Activated CD4-positive, CD25-positive, alpha-beta regulatory T cell (primary cell): ENCODE results near the gene PNMT.
A peak's percentile ranks its signal among the peaks of the same experiment; 100 is the strongest.

Experiments
- DNase-seq, 4 experiments: peaks; one replicate each; lab custom pipeline; 2025; lab: John Stamatoyannopoulos, UW

Gene PNMT

DNA sequence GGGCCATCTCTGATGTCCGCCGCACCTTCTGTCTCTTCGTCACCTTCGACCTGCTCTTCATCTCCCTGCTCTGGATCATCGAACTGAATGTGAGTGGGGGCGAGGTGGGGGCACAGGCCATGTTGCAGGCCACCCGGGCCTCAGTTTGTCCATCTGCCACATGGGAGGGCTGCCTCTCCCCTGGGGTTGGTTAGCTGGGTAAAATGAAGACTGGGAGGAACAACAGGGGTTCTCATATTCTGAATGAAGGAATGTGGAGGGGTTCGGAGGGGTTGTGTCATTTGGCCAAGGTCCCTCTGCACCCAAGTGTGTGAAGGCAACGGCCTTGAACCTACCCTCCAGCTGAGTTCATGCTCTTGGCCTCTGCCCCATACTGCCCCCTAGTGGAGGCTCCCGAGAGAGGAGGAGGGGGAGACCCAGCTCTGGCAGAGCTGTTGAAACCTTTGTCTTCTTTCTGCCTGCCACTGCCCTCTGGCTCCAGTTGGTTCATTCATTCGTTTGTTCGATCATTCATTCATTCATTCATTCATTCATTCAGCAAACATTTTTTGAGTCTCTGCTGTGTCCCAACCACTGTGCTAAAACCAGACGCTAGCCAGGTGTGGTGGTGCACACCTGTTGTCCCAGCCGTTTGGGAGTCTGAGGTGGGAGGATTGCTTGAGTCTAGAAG lies 14.5 kb upstream of the PNMT start:
- peak; percentile 57 to 76 (median 68) for DNase-seq

DNA sequence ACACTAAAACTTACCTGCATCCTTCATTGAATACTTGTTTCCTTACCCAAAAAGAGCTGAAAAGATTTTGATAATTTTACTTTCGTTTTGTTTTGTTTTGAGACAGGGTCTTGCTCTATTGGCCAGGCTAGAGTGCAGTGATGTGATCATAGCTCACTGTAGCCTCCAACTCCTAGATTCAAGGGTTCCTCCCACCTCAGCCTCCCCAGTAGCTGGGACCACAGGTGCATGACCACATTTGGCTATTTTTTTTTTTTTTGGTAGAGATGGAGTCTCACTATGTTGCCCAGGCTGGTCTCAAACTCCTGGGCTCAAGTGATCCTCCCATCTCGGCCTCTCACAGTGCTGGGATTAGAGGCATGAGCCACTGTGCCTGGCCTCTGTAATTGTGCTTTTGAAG lies 13.1 kb upstream of the PNMT start:
- DNase-seq, result no peak

GRCh38 chr17:39658346-39658745 lies 9.9 kb upstream of the PNMT start:
- DNase-seq, result no peak

DNA sequence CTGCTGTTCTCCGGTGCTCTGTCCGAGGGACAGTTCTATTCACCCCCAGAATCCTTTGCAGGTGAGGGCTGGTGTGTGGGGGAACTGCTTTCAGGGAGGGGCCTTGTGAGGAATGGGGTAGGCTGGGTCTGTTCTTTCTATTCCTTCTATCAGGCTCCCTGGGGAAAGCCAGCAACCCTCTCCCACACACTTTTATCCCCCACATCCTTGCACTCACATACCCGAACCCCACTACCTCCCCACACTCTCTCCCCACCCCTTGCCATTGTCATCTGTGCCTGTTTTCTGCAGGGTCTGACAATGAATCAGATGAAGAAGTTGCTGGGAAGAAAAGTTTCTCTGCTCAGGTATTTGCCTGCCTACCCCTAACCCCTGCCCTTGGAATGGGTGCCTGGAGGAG lies 9.5 kb upstream of the PNMT start:
- no peak for DNase-seq

- DNase-seq, result no peak
These were observed 8.8 kb upstream of the PNMT start for GRCh38 chr17:39659279-39660010.

- DNase-seq, result no peak
These were observed 8.3 kb upstream of the PNMT start for GRCh38 chr17:39660011-39660360.

DNA sequence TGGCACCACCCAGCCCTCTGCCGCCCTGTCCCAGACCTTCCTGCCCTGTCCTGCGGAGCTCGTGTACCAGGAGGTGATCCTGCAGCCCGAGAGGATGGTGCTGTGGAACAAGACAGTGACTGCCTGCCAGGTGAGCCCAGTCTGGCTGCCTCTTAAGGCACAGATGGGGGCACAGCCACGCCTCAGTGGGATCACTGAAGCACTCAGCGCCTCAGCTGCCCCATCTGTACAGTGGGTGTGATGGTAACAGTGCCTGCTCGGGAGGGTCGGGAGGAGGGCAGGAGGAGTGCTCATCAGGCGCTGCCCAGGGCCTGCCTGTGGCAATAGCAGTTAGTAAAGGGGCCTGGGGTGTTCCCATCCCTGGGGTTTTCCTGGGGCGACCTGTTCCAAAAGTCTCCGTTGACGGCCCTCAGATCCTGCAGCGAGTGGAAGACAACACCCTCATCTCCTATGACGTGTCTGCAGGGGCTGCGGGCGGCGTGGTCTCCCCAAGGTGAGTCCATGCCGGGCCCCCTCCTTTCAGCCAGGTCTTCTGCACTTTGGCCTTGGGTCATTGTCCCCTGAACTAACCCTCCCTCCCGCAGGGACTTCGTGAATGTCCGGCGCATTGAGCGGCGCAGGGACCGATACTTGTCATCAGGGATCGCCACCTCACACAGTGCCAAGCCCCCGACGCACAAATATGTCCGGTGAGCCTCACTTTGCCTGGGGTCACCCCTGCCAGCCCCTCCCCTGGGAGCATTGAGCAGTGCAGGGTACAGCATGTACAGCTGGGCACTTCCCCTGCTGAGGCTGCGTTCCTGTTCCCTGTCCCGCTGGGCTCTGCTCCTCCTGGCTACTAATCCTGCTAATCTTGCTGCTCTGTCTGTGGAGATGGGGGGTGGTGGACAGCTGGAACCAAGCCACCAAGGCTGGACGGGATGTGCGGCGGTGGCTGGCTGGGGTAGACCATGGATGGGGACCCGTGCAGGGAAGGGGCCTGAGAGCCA lies 7.6 kb upstream of the PNMT start:
- no peak for DNase-seq

DNA sequence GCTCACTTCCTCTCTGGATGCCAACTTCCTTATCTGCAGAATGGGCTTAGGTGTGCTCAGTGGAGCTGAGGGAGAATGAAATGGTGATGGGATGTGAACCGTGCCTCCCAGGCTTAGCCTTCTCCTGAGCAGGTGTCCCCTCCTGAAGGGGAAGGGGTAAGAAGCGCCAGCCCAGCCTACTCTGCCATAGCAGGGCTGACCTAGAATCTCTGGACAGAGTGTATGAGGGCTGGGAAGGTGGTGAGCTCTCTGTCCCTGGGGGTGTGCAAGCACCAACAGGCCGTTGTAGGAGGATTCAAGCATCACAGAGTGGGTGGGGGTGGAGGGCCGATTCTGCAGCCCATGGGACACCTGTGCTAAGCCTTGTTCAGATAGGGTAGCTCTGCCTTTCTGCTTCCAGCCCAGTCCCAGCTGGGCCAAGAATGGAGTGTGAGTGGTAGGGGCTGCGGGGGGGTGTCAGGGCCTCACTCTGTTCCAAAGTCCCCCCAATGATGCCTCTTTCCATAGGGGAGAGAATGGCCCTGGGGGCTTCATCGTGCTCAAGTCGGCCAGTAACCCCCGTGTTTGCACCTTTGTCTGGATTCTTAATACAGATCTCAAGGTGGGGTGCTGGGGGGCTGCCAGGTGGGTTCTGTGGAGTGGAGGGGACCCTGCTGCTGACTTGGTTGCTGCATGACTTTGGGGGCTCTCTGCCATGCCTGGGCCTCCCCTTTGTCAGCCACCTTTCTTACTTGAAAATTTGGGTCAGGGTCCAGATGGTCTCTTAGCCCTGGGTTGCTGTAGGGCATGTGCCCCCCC lies 6.3 kb upstream of the PNMT start:
- no peak for DNase-seq

- DNase-seq, result no peak
These were observed 5.5 kb upstream of the PNMT start for GRCh38 chr17:39662551-39663339.

DNA sequence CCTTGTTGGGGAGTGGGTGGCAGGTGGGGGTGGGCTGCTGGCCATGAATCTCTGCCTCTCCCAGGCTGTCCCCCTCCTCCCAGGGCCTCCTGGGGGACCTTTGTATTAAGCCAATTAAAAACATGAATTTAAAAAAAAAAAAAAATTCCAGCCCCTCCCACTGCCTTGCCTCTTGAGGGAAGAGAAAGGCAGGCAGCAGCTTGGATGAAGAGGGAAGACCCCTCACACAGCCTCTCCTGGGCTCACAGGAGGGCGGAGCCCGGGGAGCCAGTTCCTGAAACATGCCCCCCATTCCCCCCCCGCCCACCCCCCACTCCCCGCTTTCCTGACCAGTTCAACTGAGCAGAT lies 4.9 kb upstream of the PNMT start:
- no peak for DNase-seq

DNA sequence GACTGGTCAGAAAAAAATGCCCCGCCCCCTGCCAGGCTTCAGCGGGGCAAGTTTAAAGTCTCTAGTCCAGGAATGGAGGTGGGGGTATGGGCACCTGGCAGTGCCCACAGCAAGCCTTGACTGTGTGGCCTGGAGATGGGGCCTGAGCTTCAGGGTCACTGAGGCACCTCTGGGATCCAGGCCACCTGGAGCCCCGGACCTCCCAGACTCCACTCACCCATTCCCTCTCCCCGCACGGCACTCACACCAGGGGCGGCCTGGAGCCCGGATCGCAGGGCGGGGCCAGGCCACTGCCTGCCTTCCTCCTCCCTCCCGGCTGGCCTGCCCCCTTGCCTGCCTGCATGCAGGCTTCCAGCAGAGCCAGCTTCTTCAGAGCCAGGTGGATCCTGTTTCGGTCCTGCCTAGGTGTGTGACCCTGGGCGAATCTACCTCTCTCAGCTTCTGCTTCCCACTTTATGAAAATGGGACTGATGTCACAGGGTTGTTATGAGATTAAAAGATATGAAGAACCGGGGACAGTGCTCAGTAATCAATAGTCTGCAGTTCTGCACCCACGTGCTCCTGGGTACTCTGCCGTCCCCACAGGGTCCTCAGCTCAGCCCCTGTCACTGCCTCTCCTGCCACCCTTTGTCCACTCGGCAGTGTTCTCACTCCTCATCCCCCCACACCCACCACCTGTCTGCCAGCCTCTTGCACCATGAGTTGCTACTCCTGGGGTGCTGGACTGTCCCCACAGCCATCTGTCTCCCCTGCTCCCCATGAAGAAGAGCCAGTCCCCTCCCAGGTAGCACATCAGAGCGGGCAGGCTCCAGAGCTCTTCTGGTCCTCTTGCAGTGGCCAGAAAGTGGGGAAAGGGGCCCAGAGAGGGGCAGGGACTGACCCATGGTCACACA lies 4.3 kb upstream of the PNMT start:
- DNase-seq, result no peak

DNA sequence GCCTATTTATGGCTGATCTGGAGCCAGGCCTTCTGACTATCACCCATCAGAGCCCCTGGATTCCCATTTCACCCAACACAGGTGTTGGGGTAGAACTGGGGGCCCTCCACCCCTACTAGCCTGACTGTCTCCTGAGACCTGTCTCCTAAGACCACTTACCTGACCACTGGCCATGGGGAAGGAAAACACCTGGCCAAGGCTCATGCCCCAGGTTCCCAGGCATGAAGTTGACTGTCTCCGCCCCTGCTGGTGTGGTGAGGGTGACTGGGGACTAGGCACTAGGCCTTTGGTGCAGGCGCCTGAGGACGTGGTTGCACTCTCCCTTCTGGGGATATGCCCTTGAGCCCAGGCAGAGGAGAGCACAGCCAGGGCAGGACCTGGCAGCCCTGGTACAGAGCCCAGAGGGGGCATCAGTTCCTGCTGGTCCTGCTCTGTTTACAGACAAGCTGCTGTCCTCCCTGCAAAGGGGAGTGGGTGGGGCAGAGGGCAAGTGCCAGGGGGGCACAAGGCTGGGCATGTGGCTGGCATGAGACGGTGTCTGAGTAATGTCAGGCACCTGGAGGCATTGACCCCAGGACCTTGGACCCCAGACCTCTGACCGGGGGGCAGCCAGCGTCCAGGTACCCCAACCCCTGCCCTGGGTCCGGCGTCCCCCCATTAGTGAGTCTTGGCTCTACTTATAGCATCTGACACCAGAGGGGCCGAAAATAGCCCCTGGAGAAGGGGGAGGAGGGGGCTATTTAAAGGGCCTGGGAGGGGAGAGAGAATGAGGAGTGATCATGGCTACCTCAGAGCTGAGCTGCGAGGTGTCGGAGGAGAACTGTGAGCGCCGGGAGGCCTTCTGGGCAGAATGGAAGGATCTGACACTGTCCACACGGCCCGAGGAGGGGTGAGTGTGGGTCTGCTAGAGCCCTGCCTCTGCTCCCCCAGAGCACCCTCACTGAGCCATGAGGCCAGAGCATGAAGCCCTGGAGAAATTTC lies 3.4 kb upstream of the PNMT start, which contains the start of gene TCAP:
TCAP (plus strand) TSS at position 769 of the 981 bp plus-strand sequence; CDS start at position 780, 11 bp downstream.
- DNase-seq, result no peak

DNA sequence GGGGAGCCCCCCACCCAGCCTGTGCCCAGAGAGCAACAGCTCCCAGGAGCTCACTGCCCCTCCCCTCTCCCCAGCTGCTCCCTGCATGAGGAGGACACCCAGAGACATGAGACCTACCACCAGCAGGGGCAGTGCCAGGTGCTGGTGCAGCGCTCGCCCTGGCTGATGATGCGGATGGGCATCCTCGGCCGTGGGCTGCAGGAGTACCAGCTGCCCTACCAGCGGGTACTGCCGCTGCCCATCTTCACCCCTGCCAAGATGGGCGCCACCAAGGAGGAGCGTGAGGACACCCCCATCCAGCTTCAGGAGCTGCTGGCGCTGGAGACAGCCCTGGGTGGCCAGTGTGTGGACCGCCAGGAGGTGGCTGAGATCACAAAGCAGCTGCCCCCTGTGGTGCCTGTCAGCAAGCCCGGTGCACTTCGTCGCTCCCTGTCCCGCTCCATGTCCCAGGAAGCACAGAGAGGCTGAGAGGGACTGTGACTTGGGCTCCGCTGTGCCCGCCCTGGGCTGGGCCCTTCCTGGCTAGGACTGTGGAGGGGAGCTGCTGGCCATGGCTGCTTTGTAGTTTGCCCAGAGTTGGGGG lies 2.5 kb upstream of the PNMT start:
- no peak for DNase-seq

DNA sequence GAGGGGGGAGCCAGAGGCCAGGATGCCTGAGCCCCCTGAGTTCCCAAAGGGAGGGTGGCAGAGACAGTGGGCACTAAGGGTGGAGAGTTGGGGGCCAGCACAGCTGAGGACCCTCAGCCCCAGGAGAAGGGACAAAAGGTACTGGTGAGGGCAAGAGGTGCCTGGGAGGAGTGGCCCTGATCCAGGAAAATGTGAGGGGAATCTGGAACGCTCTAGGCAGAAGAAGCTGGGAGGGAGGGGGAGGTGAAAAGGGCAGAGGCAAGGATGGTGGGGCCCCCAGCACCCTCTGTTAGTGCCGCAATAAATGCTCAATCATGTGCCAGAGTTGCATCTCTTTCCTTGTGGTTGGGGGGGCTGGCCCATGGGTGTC lies 2.0 kb upstream of the PNMT start:
- DNase-seq, result no peak

- no peak for DNase-seq
These were observed 1.5 kb upstream of the PNMT start for GRCh38 chr17:39666601-39667261.

DNA sequence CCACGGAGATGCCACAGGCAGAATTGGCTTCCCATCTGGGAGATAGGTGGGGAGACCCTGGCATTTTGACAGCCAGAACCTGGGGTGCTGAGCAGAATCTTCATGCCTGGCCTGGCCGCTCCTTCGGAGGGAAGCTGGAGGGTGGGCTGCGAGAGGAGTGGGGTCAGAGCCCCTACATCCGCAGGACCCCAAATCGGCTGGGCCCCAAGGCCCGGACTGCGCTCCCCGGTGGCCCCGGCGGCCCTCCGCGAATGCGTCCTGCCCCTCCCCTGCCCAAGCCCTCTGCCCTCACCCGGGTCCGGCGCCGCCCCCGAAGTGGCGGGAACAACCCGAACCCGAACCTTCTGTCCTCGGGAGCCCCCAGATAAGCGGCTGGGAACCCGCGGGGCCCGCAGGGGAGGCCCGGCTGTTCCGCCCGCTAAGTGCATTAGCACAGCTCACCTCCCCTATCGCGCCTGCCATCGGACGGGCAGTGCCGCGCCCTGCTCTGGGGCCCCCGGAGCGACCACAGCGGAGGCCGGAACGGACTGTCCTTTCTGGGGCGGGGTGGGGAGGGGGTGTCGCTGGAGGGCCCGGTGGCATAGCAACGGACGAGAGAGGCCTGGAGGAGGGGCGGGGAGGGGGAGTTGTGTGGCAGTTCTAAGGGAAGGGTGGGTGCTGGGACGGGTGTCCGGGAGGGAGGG lies 850 bp upstream of the PNMT start:
- no peak for DNase-seq
